BE2C (cell line): ENCODE data around the gene NUP210L.

ENCODE experiments used
- DNase-seq: peaks from one replicate; pipeline ENCODE4 v3.0.0-alpha.2; 2020
- H3K27me3 ChIP-seq: fragments of 250-450 bp; sonication (Bioruptor Pico); 2 replicates; pipeline ENCODE4 v1.5.1; 2020; ENCODE audit warnings: mild to moderate bottlenecking
- H3K36me3 ChIP-seq: fragments of 250-450 bp; sonication (Bioruptor Pico); 2 replicates; pipeline ENCODE4 v1.5.1; 2020; ENCODE audit warnings: mild to moderate bottlenecking
- H3K4me1 ChIP-seq: fragments of 250-450 bp; sonication (Bioruptor Pico); 2 replicates; pipeline ENCODE4 v1.5.1; 2020
- H3K4me3 ChIP-seq: 2 replicates; pipeline ENCODE4 v1.5.1; 2011; ENCODE audit warnings: low read depth, low read length
- H3K9me3 ChIP-seq: fragments of 250-450 bp; sonication (Bioruptor Pico); 2 replicates; pipeline ENCODE4 v1.5.1; 2020
- CTCF ChIP-seq: IDR thresholded peaks from 2 replicates; pipeline ENCODE4 v1.5.1; 2012; ENCODE audit warnings: mild to moderate bottlenecking, low read depth, low read length

Gene NUP210L

GRCh38 chr1:154176337-154176736 is 21.5 kb upstream of the NUP210L start:
- H3K4me3 ChIP-seq = no peak overlapping the region
- no peaks in the 10 kb centered on the region for H3K9me3 ChIP-seq
- TF ChIP-seq CTCF = no peak
- peaks cover 20% of the 10 kb centered on the region for H3K4me1 ChIP-seq
- peaks cover 45% of the 10 kb centered on the region for H3K36me3 ChIP-seq
- DNase-seq = no peak
- H3K27me3 ChIP-seq = no peaks in the 10 kb centered on the region

- Histone ChIP-seq H3K4me1 (peaks cover 14% of the 10 kb centered on the region), H3K27me3 (no peaks in the 10 kb centered on the region), H3K36me3 (peaks cover 62% of the 10 kb centered on the region), H3K4me3 (no peak overlapping the region), H3K9me3 (no peaks in the 10 kb centered on the region)
- no peak for TF ChIP-seq CTCF
- no peak for DNase-seq
These were observed 19.8 kb upstream of the NUP210L start for GRCh38 chr1:154174654-154175053.

- no peaks in the 10 kb centered on the region for H3K9me3 ChIP-seq
- H3K36me3 ChIP-seq = peaks cover 78% of the 10 kb centered on the region
- TF ChIP-seq CTCF = no peak
- no peak for DNase-seq
- H3K4me1 ChIP-seq = no peaks in the 10 kb centered on the region
- H3K27me3 ChIP-seq = no peaks in the 10 kb centered on the region
- no peak overlapping the region for H3K4me3 ChIP-seq
These were observed 17.0 kb upstream of the NUP210L start for GRCh38 chr1:154171880-154172279.

GRCh38 chr1:154171223-154171583 is 16.3 kb upstream of the NUP210L start:
- no peak for TF ChIP-seq CTCF
- Histone ChIP-seq H3K4me3 (no peak overlapping the region), H3K27me3 (no peaks in the 10 kb centered on the region), H3K36me3 (peaks cover 83% of the 10 kb centered on the region), H3K9me3 (no peaks in the 10 kb centered on the region), H3K4me1 (no peaks in the 10 kb centered on the region)
- DNase-seq = no peak

- peaks cover 84% of the 10 kb centered on the region for H3K36me3 ChIP-seq
- no peaks in the 10 kb centered on the region for H3K9me3 ChIP-seq
- no peaks in the 10 kb centered on the region for H3K27me3 ChIP-seq
- DNase-seq = no peak
- no peak overlapping the region for H3K4me3 ChIP-seq
- TF ChIP-seq CTCF = no peak
- H3K4me1 ChIP-seq = no peaks in the 10 kb centered on the region
These were observed 15.8 kb upstream of the NUP210L start for GRCh38 chr1:154170547-154171222.

- no peaks in the 10 kb centered on the region for H3K4me1 ChIP-seq
- DNase-seq = no peak
- no peaks in the 10 kb centered on the region for H3K9me3 ChIP-seq
- no peak overlapping the region for H3K4me3 ChIP-seq
- peaks cover 82% of the 10 kb centered on the region for H3K36me3 ChIP-seq
- no peaks in the 10 kb centered on the region for H3K27me3 ChIP-seq
- no peak for TF ChIP-seq CTCF
These were observed 12.6 kb upstream of the NUP210L start for GRCh38 chr1:154167461-154167860.
